ENCODE measurements around the gene CPVL. TPM values are rescaled to one million over a fixed set of nuclear protein-coding genes. Genes with fewer than 3 reads are reported as not detected.

The CPVL gene
- total and polyA plus RNA-seq, 2 of the 4 experiments (the other 2 are of a cell fraction) = not detected

GRCh38 chr7:29013931-29014330 lies 132.4 kb downstream of the CPVL start:
- H3K4me2 ChIP-seq (ENCODE audit: low read depth, low read length) = no peak overlapping the region
- no peaks in the 10 kb centered on the region for H3K4me1 ChIP-seq (ENCODE audit: control insufficient read depth, insufficient read depth, low read length)
- no peak overlapping the region for H4K5ac ChIP-seq (ENCODE audit: low read depth, low read length)
- H3K9me1 ChIP-seq (ENCODE audit: insufficient read depth, low read length) = no peaks in the 10 kb centered on the region
- H3K4ac ChIP-seq (ENCODE audit: low read depth, low read length) = no peak overlapping the region
- no peak overlapping the region for H3K14ac ChIP-seq (replicated peaks; ENCODE audit: low read depth, low read length)
- H3K9me3 ChIP-seq (ENCODE audit: control insufficient read depth, insufficient read depth, low read length) = no peaks in the 10 kb centered on the region
- whole genome bisulfite sequencing, 2 experiments (ENCODE audit: extremely low coverage in 2 of 2, insufficient read length in 1 of 2) = 100% methylated on average over 1 of the region's 3 CpGs; no CpG with 5 or more reads in 1 of the 2 experiments
- H3K56ac ChIP-seq (ENCODE audit: extremely low read depth, insufficient read depth, low read length) = no peak overlapping the region
- H4K20me1 ChIP-seq (ENCODE audit: insufficient read depth, low read length) = no peaks in the 10 kb centered on the region
- H3K23ac ChIP-seq (ENCODE audit: low read depth, low read length) = no peak overlapping the region
- ChIA-PET POLR2A (ENCODE audit: unreplicated experiment) (no interaction called here), CTCF (interaction anchor here (0.6 kb wide), 1 partner anchor 396 kb away, joined by 4 read pairs; no protein-coding TSS in a partner anchor)
- H2BK20ac ChIP-seq (ENCODE audit: low read depth, low read length) = no peak overlapping the region
- H3K27me3 ChIP-seq (ENCODE audit: control insufficient read depth, insufficient read depth, low read length) = no peaks in the 10 kb centered on the region; the same call in 1 of the 2 replicates
- H3K18ac ChIP-seq (ENCODE audit: low read depth, low read length) = no peak overlapping the region
- intact Hi-C loops (cut with micrococcal nuclease) (no loop called here), dilution Hi-C loops (cut with HindIII; ENCODE audit: low sequenced_read_pairs, unreplicated experiment) (no loop called here), in situ Hi-C loops (cut with MboI; ENCODE audit: low sequenced_read_pairs) (no loop called here)
- H3K27ac ChIP-seq (ENCODE audit: insufficient read depth, low read length) = no peak overlapping the region
- H2AFZ ChIP-seq (replicated peaks; ENCODE audit: low read length, poor library complexity) = no peak overlapping the region
- H2AK9ac ChIP-seq (replicated peaks; ENCODE audit: low read depth, low read length, poor library complexity) = no peak overlapping the region
- no peak overlapping the region for H2AK5ac ChIP-seq (ENCODE audit: low read depth, low read length)
- no peak overlapping the region for H3K4me3 ChIP-seq (ENCODE audit: insufficient read depth, low read depth, low read length)
- BruUV-seq (replicated peaks) = no TSS peak
- H4K91ac ChIP-seq (ENCODE audit: insufficient read depth, low read depth, low read length) = no peak overlapping the region
- H2BK15ac ChIP-seq (ENCODE audit: low read depth, low read length) = no peak overlapping the region
- DNase-seq (no peak), ATAC-seq (ENCODE audit: low read depth) (no peak)
- H4K8ac ChIP-seq (ENCODE audit: low read depth in 2 of 2, low read length in 2 of 2) = no peak overlapping the region
- no peak overlapping the region for H3K9ac ChIP-seq (ENCODE audit: low read depth, low read length)
- H3K79me1 ChIP-seq (ENCODE audit: low read depth in 1 of 2, low read length in 2 of 2) = no peaks in the 10 kb centered on the region
- TF ChIP-seq CEBPB (IDR thresholded peaks at IDR 0.05; ENCODE audit: low read depth, low read length) (no peak), MAZ (IDR thresholded peaks at IDR 0.05; ENCODE audit: borderline replicate concordance, low read depth, low read length) (no peak), MAFK (IDR thresholded peaks at IDR 0.05; ENCODE audit: low read depth, low read length) (no peak), FOS (IDR thresholded peaks at IDR 0.05; ENCODE audit: low read depth, low read length) (no peak)
- H3K36me3 ChIP-seq (ENCODE audit: control insufficient read depth, insufficient read depth, low read length) = no peaks in the 10 kb centered on the region
- H2BK5ac ChIP-seq (ENCODE audit: low read depth, low read length, poor library complexity, severe bottlenecking) = no peak overlapping the region
- no peak overlapping the region for H2BK120ac ChIP-seq (ENCODE audit: low read depth, low read length)

Measured in IMR-90 (cell line).